DND-41 (cell line): ENCODE measurements around the gene GRM7.

ENCODE experiments used
- CTCF ChIP-seq: IDR thresholded peaks from 2 replicates; pipeline ENCODE4 v1.5.1; 2012; ENCODE audit warnings: borderline replicate concordance, low read length, moderate library complexity, mild to moderate bottlenecking; ENCODE audit not compliant: poor library complexity, severe bottlenecking; ENCODE audit errors: extremely low read depth
- EZH2 ChIP-seq: IDR thresholded peaks from 3 replicates; pipeline ENCODE4 v1.6.1; 2012; ENCODE audit warnings: borderline replicate concordance, low read depth, mild to moderate bottlenecking, moderate library complexity, low read length, inconsistent platforms; ENCODE audit not compliant: severe bottlenecking

- no peak for TF ChIP-seq CTCF
- no peak for TF ChIP-seq EZH2
Observed at GRCh38 chr3:7667774-7668173, 806.9 kb downstream of the GRM7 start.
